Transverse colon (tissue), 4 donors: Measurements from ENCODE around the gene SYNE2.
"Not testable (repeated sequence)": the region's sequence is repeated elsewhere in the genome, so short reads cannot be mapped to it uniquely, and the experiment has no call there.

Source experiments
- EP300 ChIP-seq: sonication (generic); formaldehyde crosslinking; IDR thresholded peaks from one replicate; pipeline ENCODE4 v1.6.1; 2017; ENCODE audit warnings: antibody characterized with exemption, low read depth
- POLR2A ChIP-seq: fragments of 450-650 bp; IDR thresholded peaks from one replicate; pipeline ENCODE4 v1.6.1; 2016; ENCODE audit warnings: antibody characterized with exemption, mild to moderate bottlenecking, moderate library complexity
- POLR2AphosphoS5 ChIP-seq, 3 donors: sonication (generic); formaldehyde crosslinking; IDR thresholded peaks; one replicate each; pipeline ENCODE4 v1.6.1; 2016; ENCODE audit warnings: antibody characterized with exemption in 3 of 3
- TF ChIP-seq, protein P1 (sequence below), 5 experiments: fragments of 200-600 bp in 3 of 5; fragments of 450-650 bp in 2 of 5; sonication (generic) in 3 of 5; IDR thresholded peaks; 1 replicate in 2 of 5; 2 replicates in 3 of 5; pipeline ENCODE4 v1.5.1; 2016 to 2017; ENCODE audit warnings: antibody characterized with exemption in 5 of 5, inconsistent platforms in 3 of 5, mild to moderate bottlenecking in 2 of 5, moderate library complexity in 1 of 5

DNA sequence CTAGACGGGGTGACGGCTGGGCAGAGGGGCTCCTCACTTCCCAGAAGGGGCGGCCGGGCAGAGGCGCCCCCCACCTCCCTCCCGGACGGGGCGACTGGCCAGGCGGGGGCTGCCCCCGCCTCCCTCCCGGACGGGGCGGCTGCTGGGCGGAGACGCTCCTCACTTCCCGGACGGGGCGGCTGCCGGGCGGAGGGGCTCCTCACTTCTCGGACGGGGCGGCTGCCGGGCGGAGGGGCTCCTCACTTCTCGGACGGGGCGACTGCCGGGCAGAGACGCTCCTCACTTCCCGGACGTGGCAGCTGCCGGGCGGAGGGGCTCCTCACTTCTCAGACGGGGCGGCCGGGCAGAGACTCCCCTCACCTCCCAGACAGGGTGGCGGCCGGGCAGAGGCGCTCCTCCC lies 330.1 kb downstream of the SYNE2 start:
- TF ChIP-seq POLR2A; EP300; POLR2AphosphoS5 (IDR thresholded peaks at IDR 0.05): not testable (repeated sequence)
- TF ChIP-seq, protein P1, sequence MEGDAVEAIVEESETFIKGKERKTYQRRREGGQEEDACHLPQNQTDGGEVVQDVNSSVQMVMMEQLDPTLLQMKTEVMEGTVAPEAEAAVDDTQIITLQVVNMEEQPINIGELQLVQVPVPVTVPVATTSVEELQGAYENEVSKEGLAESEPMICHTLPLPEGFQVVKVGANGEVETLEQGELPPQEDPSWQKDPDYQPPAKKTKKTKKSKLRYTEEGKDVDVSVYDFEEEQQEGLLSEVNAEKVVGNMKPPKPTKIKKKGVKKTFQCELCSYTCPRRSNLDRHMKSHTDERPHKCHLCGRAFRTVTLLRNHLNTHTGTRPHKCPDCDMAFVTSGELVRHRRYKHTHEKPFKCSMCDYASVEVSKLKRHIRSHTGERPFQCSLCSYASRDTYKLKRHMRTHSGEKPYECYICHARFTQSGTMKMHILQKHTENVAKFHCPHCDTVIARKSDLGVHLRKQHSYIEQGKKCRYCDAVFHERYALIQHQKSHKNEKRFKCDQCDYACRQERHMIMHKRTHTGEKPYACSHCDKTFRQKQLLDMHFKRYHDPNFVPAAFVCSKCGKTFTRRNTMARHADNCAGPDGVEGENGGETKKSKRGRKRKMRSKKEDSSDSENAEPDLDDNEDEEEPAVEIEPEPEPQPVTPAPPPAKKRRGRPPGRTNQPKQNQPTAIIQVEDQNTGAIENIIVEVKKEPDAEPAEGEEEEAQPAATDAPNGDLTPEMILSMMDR (IDR thresholded peaks at IDR 0.05) = not testable (repeated sequence)
